Skin of body (tissue), 2 donors: ENCODE results near the gene SLC25A40. TPM values are rescaled to one million over a fixed set of nuclear protein-coding genes. Genes with fewer than 3 reads are reported as not detected.
A peak's percentile ranks its signal among the peaks of the same experiment; 100 is the strongest.
"Not testable (repeated sequence)": the region's sequence is repeated elsewhere in the genome, so short reads cannot be mapped to it uniquely, and the experiment has no call there.

Experiments
- DNase-seq: peaks from one replicate; lab custom pipeline; 2025; lab: John Stamatoyannopoulos, UW
- total RNA-seq: library from RNA; depleted of rRNA; stranded (reverse); fragments of >200 nt; gene quantifications from one replicate; pipeline ENCODE4 v1.2.3, GENCODE V29; 2014

SLC25A40 gene
- 19.7 TPM for total RNA-seq

DNA sequence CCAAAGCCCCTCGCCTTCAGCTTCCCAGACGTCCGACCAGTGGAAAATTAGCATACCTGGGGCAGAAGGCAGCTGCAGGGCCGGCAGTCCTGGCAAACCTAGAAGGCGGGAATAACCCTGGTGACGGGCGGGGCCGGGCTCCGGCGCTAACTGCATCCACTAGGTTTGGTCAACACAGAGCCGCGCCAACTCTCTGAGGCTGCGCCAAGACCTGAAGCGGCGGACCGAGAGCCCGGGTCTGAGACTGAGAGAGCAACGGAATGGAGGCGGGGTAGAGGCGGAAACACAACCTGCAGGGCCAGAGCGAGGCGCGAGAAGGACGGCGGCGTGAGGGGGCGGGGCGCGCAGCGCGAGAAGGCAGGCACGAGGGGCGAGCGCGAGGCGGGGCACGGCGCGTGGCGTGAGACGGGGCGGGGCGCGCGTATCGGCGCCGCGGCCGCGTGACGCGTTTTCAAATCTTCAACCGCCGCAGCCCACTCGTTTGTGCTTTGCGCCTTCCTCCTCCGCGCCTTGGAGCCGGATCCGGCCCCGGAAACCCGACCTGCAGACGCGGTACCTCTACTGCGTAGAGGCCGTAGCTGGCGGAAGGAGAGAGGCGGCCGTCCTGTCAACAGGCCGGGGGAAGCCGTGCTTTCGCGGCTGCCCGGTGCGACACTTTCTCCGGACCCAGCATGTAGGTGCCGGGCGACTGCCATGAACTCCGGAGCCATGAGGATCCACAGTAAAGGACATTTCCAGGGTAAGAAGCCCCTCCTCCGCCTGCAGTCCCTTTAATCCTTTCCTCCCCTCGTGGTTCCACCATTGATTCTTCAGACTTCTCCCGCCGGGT, at the start of gene SLC25A40, which contains the start of gene DBF4:
Gene SLC25A40 (minus strand): TSS at position 321 of the 829 bp plus-strand sequence. CDS start 17,633 bp downstream, outside the sequence.
Gene DBF4 (plus strand): TSS at position 454 of the 829 bp plus-strand sequence. CDS start 240 bp downstream, at position 694.
- peak; percentile 86 for DNase-seq

DNA sequence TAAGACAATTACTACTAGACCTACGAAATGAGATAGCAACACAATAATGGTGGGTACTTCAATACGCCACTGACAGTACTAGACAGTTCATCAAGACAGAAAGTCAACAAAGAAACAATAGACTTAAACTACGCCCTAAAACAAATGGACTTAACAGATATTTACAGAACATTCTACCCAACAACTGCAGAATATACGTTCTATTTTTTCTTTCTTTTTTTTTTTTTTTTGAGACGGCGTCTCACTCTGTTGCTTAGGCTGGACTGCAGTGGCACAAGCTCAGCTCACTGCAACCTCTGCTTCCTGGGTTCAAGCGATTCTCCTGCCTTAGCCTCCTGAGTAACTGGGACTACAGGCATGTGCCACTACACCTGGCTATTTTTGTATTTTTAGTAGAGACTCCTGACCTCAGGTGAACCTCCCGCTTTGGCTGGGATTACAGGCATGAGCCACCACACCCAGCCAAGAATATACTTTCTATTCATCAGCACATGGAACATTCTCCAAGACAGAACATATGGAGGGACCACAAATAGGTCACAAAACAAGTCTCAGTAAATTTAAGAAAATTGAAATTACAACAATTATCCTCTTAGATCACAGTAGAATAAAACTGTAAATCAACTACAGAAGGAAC, 46.7 kb upstream of the SLC25A40 start:
- DNase-seq: not testable (repeated sequence)

- no peak for DNase-seq
These were observed 44.4 kb upstream of the SLC25A40 start for GRCh38 chr7:87920578-87920977.

DNA sequence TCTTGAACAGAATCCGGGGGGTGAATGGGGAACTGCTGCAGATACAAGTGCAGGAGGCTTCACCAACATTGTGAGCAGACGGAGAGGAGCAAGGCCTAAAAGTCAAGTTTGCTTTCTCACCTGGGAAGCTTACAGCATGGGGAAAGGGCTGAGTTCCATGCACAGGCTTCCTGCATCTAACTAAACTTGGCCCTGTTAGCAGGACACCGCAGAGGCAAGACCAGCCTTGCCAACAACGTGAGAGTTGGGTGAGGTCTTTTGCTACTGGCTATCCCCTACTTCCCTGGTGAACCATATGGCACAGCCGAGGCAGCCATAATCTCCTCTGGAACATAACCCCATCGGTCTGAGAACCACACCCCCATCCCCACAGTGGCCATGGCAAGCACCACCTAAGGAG, 43.7 kb upstream of the SLC25A40 start:
- DNase-seq: no peak

- no peak for DNase-seq
These were observed 42.6 kb upstream of the SLC25A40 start for GRCh38 chr7:87918740-87919139.

DNA sequence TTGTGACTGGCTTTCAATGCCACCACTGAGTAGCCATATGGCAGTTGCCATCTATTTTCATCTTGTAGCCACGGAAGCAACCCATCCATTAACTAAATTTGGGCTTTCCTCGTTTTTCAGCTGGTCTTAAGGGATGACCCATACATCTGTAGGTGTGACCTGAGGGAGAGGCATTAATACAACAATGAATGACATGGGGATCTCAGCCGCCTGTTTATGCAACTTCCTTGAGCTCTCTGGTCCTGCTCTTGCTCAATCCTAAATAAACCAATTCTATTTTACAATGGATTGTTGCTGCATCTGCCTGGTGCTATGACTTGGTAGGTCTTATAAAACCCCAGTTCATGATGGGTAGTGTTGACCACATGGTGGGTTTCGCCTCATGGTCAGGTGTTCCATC, 36.0 kb upstream of the SLC25A40 start:
- no peak for DNase-seq

- DNase-seq: not testable (repeated sequence)
These were observed 32.7 kb upstream of the SLC25A40 start for GRCh38 chr7:87908814-87909213.

GRCh38 chr7:87907136-87907906, 31.2 kb upstream of the SLC25A40 start:
- DNase-seq: not testable (repeated sequence)

DNA sequence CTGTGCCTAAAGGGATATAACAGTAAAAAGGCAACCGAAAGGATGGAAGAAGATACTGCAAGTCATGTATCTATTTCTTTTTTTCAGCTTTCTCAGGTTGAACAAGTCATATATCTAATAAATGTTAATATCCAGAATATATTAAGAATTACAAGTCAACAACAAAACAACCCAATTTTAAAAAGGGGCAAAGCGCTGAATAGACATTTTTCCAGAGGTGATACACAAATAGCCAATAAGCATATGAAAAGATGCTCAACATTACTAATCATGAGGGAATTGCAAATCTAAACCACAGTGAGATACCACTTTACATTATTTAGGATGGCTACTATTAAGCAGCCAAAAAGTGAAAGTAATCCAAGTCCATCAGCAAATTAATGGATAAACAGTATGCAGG, 23.1 kb upstream of the SLC25A40 start:
- DNase-seq: no peak

DNA sequence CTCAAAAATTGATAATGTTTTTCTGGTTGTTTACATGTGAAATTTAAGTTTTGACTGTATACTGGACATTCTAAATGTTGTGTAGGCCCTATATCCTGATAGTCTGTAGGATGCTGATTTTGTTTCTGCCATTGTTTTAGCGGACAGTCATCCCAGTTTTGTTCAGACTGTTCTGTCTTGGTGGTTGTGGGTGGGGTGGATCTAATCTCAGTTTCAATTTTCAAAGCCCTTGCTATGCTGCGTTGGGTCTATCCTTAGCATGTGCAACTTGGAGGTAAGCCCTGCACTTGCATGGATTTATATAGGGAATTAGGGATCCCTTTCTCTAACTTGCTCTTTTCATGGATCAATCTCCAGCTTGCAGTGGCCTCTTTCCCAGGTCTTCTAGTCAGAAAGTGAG, 19.2 kb upstream of the SLC25A40 start:
- no peak for DNase-seq

- no peak for DNase-seq
These were observed 10.7 kb upstream of the SLC25A40 start for GRCh38 chr7:87886875-87887274.

DNA sequence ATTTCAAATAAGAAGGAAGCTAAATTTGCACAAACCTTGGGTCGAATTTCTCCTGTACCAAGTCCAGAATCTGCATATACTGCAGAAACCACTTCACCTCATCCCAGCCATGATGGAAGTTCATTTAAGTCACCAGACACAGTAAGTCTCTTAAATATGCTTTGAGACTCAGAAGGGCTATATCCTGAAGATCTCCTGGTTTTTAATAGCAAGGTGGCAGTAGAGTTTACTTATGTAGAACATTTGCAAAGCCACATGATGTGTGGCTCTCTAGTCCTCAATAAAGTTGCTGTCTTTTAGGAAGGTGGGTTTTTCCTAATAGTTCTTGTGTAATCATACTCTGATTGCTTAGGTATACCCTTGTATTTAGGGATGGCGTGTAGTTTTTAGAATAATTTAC, 8.9 kb upstream of the SLC25A40 start:
- DNase-seq: no peak

DNA sequence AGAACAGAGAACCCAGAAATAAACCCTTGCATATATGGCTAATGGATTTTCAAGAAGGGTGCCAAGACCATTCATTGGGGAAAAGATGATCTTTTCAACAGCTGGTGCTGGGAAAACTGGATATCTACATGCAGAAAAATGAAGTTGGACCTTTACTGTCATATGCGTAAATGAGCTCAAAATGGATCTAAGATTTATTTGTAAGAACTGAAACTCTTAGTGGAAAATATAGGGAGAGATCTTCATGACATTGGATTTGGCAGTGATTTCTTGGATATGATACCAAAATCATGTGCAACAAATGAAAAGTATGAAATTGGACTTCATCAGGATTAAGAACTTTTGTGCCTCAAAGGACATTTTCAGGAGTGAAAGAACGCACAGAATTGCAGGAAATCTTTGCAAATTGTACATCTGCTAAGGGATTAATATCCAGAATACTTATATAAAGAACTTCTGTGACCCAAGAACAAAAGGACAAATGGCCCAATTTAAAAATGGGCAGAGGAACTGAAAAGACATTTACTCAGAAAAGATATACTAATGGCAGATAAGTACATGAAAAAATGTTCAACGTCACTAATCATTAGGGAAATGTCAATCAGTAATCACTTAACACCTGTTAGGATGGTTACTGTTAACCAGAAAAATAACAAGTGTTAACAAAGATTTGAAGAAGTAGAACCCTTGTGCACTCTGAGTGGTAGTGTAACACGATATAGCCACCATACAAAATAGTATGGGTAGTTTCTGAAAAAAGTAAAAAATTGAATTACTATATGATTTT, 6.2 kb upstream of the SLC25A40 start:
- DNase-seq: peak; percentile 1

DNA sequence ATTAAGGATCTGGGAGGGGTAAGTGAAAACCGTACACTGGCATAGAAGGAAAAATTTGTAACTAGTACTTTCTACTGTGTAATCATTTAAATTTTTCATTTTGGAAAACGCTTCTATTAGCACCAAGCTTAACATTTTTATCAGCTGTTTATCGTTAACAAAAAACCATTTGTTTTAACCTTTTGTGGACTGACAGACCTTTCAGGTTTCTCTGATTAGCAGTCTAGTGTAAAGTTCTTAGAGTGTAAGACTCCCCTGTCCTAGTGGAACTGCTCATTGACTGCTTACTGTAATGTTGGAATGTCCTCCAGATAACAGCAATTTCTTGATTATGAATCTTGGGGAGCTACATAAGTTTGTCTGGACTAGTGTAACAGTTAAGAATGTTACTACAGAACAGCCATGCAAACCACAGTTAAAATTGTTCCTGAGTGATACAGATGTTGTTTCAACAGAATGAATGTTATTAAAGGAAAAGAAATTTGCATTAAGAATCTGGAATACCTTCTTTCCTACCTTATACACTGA, 2.1 kb upstream of the SLC25A40 start:
- peak; percentile 2 for DNase-seq

DNA sequence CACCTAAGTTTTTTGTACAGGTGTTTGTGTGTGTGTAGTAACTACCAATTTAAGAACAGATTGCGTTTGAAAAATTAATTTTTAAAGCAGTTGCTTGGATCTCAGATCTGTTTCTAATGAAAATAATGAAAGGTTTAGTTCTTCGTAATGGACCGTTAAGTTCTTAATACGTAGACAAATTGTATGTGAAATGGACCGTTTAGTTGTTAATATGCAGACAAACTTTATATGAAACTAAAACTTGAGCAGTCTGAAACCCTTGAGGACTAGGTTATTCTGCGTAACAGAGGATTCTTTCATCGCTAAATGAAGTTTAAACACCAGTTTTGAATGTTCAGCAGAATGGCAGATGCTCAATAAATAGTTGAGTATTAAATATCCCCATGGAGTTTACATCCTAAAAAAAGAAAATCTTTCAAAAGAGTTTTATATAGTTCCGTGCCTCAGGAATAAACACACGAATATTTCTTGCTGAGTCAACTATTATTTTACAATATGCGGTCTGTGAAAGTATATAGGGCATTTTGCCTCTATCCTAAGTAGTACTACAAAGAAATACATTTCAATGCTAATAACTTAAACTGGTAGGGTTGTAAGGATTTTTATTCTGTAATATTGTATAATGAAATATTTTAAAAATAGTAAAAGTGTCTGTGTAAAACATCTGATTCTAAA, 1.3 kb upstream of the SLC25A40 start:
- peak; percentile 17 for DNase-seq

GRCh38 chr7:87876869-87877234, 692 bp upstream of the SLC25A40 start:
- peak; percentile 43 for DNase-seq

DNA sequence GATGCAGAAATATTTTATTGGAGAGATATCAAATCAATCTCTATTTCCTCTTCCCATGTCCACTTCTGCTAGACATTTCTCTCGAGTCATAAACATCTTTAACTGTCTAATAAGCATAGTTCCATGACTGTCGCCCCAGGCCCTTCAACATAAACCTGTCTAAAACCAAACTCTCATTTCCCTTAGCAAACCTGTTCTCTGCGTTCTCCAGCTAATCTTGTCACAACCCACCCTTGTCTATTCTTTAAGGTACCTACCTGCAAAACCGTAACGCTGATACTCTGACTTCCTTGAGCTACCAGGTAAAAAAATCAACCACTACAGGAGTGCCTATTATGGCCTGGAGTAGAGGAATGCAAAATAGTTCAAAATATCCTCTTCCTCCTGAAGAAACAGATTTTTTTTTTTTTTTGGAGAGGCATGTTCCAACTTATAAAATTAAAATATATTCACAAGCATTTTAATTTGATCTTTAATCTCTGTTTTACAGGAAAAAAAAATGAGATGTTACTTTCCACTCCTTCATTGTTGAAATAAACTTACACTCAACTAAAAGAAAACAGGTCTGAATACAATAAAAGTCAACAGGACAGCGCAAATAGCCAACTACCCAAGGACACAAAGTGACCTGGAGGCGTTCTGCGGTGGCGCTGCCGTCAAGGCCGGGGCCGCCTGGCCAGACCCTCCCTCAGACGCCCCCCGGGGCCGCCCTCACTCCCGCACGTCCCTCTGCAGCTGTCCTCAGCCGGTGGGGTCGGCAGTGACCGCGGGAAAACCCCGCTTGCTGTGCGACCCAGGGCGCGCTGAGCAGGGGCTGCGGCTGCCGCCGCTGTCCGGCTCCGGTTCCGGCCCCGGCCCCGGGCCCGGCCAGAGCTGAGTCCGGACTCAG, 765 bp downstream of the SLC25A40 start:
- DNase-seq: no peak

DNA sequence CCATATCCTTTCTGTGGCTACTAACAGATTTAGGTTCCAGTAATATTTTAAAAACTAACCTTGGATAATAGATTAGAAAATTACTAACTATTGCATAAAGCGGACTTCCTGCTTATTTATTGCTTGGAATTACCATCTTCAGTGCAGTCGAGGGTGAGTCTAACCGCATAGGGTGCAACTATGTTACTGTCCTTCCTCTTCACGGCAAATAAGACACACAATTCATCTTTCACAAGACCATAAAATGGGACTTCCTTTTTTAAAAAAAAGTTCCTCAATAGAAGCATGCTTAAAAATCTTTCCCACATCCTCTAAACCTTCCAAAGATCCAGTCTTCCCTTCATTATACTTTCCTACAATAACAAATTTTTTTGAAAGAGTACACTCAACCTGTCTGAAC, 2.1 kb downstream of the SLC25A40 start:
- DNase-seq: no peak

GRCh38 chr7:87873328-87873727, 2.8 kb downstream of the SLC25A40 start:
- not testable (repeated sequence) for DNase-seq
